ENCODE results near the gene MS4A4E.
"Not testable (repeated sequence)": the region's sequence is repeated elsewhere in the genome, so short reads cannot be mapped to it uniquely, and the experiment has no call there.

The MS4A4E gene

GRCh38 chr11:60242740-60243239 is at the start of gene MS4A4E:
TSS of gene MS4A4E (minus strand) at chr11:60243137. CDS start at chr11:60230055, 13,082 bp downstream.
- DNase-seq = no peak

- no peak for DNase-seq
Observed at GRCh38 chr11:60292145-60292544, 49.2 kb upstream of the MS4A4E start.

- no peak for DNase-seq
Observed at GRCh38 chr11:60288531-60288930, 45.6 kb upstream of the MS4A4E start.

- not testable (repeated sequence) for DNase-seq
Observed at GRCh38 chr11:60285411-60286126, 42.6 kb upstream of the MS4A4E start.

GRCh38 chr11:60282286-60282685 is 39.3 kb upstream of the MS4A4E start:
- no peak for DNase-seq

GRCh38 chr11:60281485-60281884 is 38.5 kb upstream of the MS4A4E start:
- DNase-seq = no peak

- no peak for DNase-seq
Observed at GRCh38 chr11:60280412-60280811, 37.5 kb upstream of the MS4A4E start, which contains the start of gene MS4A4A. TSS of gene MS4A4A (plus strand) at chr11:60280666. CDS start at chr11:60280676, 10 bp downstream.

- DNase-seq = no peak
Observed at GRCh38 chr11:60274416-60274815, 31.5 kb upstream of the MS4A4E start.

- no peak for DNase-seq
Observed at GRCh38 chr11:60265373-60266214, 22.7 kb upstream of the MS4A4E start.

GRCh38 chr11:60264644-60265043 is 21.7 kb upstream of the MS4A4E start:
- no peak for DNase-seq

GRCh38 chr11:60263402-60263801 is 20.5 kb upstream of the MS4A4E start:
- no peak for DNase-seq

GRCh38 chr11:60261014-60261413 is 18.1 kb upstream of the MS4A4E start:
- DNase-seq = no peak

GRCh38 chr11:60257956-60258722 is 15.2 kb upstream of the MS4A4E start:
- no peak for DNase-seq

- no peak for DNase-seq
Observed at GRCh38 chr11:60252213-60253108, 9.5 kb upstream of the MS4A4E start.

- DNase-seq = no peak
Observed at GRCh38 chr11:60251485-60252212, 8.7 kb upstream of the MS4A4E start.

- no peak for DNase-seq
Observed at GRCh38 chr11:60241786-60242185, 1.2 kb downstream of the MS4A4E start.

GRCh38 chr11:60240662-60241061 is 2.3 kb downstream of the MS4A4E start:
- DNase-seq = no peak

GRCh38 chr11:60235321-60235720 is 7.6 kb downstream of the MS4A4E start:
- DNase-seq = no peak

GRCh38 chr11:60230681-60231080 is 12.3 kb downstream of the MS4A4E start:
- DNase-seq = no peak

- DNase-seq = no peak
Observed at GRCh38 chr11:60222141-60222540, 20.8 kb downstream of the MS4A4E start.

GRCh38 chr11:60221692-60222091 is 21.2 kb downstream of the MS4A4E start:
- DNase-seq = no peak
